WTC11 (cell line): ENCODE results near the gene PCDHA9. TPM values are rescaled to one million over a fixed set of nuclear protein-coding genes. Genes with fewer than 3 reads are reported as not detected.
"Not testable (repeated sequence)": the region's sequence is repeated elsewhere in the genome, so short reads cannot be mapped to it uniquely, and the experiment has no call there.

Experiments
- ATAC-seq: fragments of 200-7000 bp; cut with Tn5 transposase; 2 replicates; pipeline ENCODE4 v1.10.0; 2021; ENCODE audit warnings: mild to moderate bottlenecking, moderate library complexity
- CTCF ChIA-PET: fragments of 300-600 bp; sonication (Branson Sonifier 250); formaldehyde crosslinking; loops from one replicate; lab custom pipeline; 2021; ENCODE audit warnings: antibody characterized with exemption; lab: Charles Lee
- POLR2A ChIA-PET: fragments of 350-600 bp; sonication (Branson Sonifier 250); formaldehyde crosslinking; loops from one replicate; lab custom pipeline; 2021; ENCODE audit warnings: antibody characterized with exemption; lab: Charles Lee
- DNase-seq: peaks from one replicate; pipeline ENCODE4 v3.0.0; 2021; ENCODE audit warnings: low spot score
- H3K27ac Mint-ChIP-seq: 2 replicates; pipeline ENCODE4 v1.8.0; 2021; ENCODE audit warnings: mixed read lengths
- H3K27me3 Mint-ChIP-seq: 2 replicates; pipeline ENCODE4 v1.8.0; 2021; ENCODE audit warnings: low read depth, mild to moderate bottlenecking, moderate library complexity, mixed read lengths
- H3K36me3 Mint-ChIP-seq: 2 replicates; pipeline ENCODE4 v1.8.0; 2021; ENCODE audit warnings: mixed read lengths
- H3K4me1 Mint-ChIP-seq: 2 replicates; pipeline ENCODE4 v1.8.0; 2022; ENCODE audit warnings: mixed read lengths
- H3K4me3 Mint-ChIP-seq: 2 replicates; pipeline ENCODE4 v1.8.0; 2021; ENCODE audit warnings: mild to moderate bottlenecking, moderate library complexity, mixed read lengths
- H3K9me3 Mint-ChIP-seq: 2 replicates; pipeline ENCODE4 v1.8.0; 2021; ENCODE audit warnings: mixed read lengths
- E2F4 ChIP-seq: sonication (generic); formaldehyde crosslinking; IDR thresholded peaks from 2 replicates; pipeline ENCODE4 v1.8.1; 2022; ENCODE audit warnings: low read depth, mild to moderate bottlenecking, moderate library complexity, missing genetic modification reagents, borderline replicate concordance
- ETV6 ChIP-seq: sonication (generic); formaldehyde crosslinking; IDR thresholded peaks from 2 replicates; pipeline ENCODE4 v1.8.1; 2022; ENCODE audit warnings: mild to moderate bottlenecking, missing genetic modification reagents
- FOXK1 ChIP-seq: sonication (generic); formaldehyde crosslinking; IDR thresholded peaks from 2 replicates; pipeline ENCODE4 v1.8.0; 2022; ENCODE audit warnings: mild to moderate bottlenecking, moderate library complexity, missing genetic modification reagents
- JUN ChIP-seq: sonication (generic); formaldehyde crosslinking; IDR thresholded peaks from 2 replicates; pipeline ENCODE4 v1.8.0; 2023; ENCODE audit warnings: mild to moderate bottlenecking, missing genetic modification reagents
- MLX ChIP-seq: sonication (generic); formaldehyde crosslinking; IDR thresholded peaks from 2 replicates; pipeline ENCODE4 v1.8.1; 2023; ENCODE audit warnings: mild to moderate bottlenecking, missing genetic modification reagents, moderate library complexity
- NR2C2 ChIP-seq: sonication (generic); formaldehyde crosslinking; IDR thresholded peaks from 2 replicates; pipeline ENCODE4 v1.8.0; 2022; ENCODE audit warnings: mild to moderate bottlenecking, missing genetic modification reagents
- PRDM15 ChIP-seq: sonication (generic); formaldehyde crosslinking; IDR thresholded peaks from 2 replicates; pipeline ENCODE4 v1.8.0; 2022; ENCODE audit warnings: missing genetic modification reagents
- SOX15 ChIP-seq: fragments of 250-450 bp; sonication (Bioruptor Pico); IDR thresholded peaks from 2 replicates; pipeline ENCODE4 v1.9.0; 2021; ENCODE audit warnings: mild to moderate bottlenecking
- TEAD4 ChIP-seq: sonication (generic); formaldehyde crosslinking; IDR thresholded peaks from 2 replicates; pipeline ENCODE4 v1.8.0; 2022; ENCODE audit warnings: mild to moderate bottlenecking, missing genetic modification reagents
- ZNF425 ChIP-seq: fragments of 250-450 bp; sonication (Bioruptor Pico); conservative IDR thresholded peaks from 2 replicates; pipeline ENCODE4 v1.9.0; 2021; ENCODE audit warnings: mild to moderate bottlenecking
- ZNF532 ChIP-seq: fragments of 250-450 bp; sonication (Bioruptor Pico); IDR thresholded peaks from 2 replicates; pipeline ENCODE4 v1.9.0; 2021; ENCODE audit warnings: mild to moderate bottlenecking, borderline replicate concordance
- ZNF671 ChIP-seq: fragments of 250-450 bp; sonication (Bioruptor Pico); IDR thresholded peaks from 2 replicates; pipeline ENCODE4 v1.8.0; 2021; ENCODE audit warnings: mild to moderate bottlenecking
- total RNA-seq: library from RNA; stranded (reverse); gene quantifications from 3 replicates; pipeline ENCODE4 v1.2.3, GENCODE V29; 2021

PCDHA9 gene
- total RNA-seq, 1 experiment from 2014 or later: 1.5 TPM

GRCh38 chr5:140827704-140828361 is 20.3 kb upstream of the PCDHA9 start, which contains the start of gene PCDHA6:
Gene PCDHA6 (plus strand): TSS chr5:140827960. CDS start chr5:140828092, 132 bp downstream.
- ATAC-seq: peak; percentile 24; the same call in 1 of the 2 replicates
- POLR2A ChIA-PET: no interaction called here
- peaks cover 14% of the 10 kb centered on the region for H3K36me3 Mint-ChIP-seq
- TF ChIP-seq MLX (CRISPR knock-in tag): no peak
- TF ChIP-seq E2F4 (CRISPR knock-in tag): no peak
- TF ChIP-seq TEAD4 (CRISPR knock-in tag): no peak
- no peak for TF ChIP-seq ZNF671
- no peak for TF ChIP-seq NR2C2 (CRISPR knock-in tag)
- no peak for TF ChIP-seq JUN (CRISPR knock-in tag)
- TF ChIP-seq PRDM15 (CRISPR knock-in tag): peak; percentile 73
- TF ChIP-seq FOXK1 (CRISPR knock-in tag): no peak
- TF ChIP-seq ETV6 (CRISPR knock-in tag): no peak
- H3K4me3 Mint-ChIP-seq: peak within 1 kb of the TSS; percentile 74
- CTCF ChIA-PET: interaction anchor here (0.6 to 3.6 kb wide), 13 partner anchors 10 to 299 kb away, joined by 3 to 32 read pairs (median 4); partner anchors contain the start of genes PCDHA1, PCDHA10, PCDHA2 and PCDHA4
- no peak within 1 kb of the TSS for H3K27ac Mint-ChIP-seq
- 0 out of 2 replicates have a peak, but pooled peaks cover 3% of the 10 kb centered on the region for H3K9me3 Mint-ChIP-seq
- peaks cover 4% of the 10 kb centered on the region; the same call in 1 of the 2 replicates for H3K4me1 Mint-ChIP-seq
- H3K27me3 Mint-ChIP-seq: no peaks in the 10 kb centered on the region
- DNase-seq: no peak

GRCh38 chr5:140828362-140828737 is 19.8 kb upstream of the PCDHA9 start:
- no peak for TF ChIP-seq SOX15
- no peak for TF ChIP-seq ZNF532
- no peak for TF ChIP-seq ZNF425 (CRISPR knock-in tag)
- Mint-ChIP-seq H3K27ac (no peak overlapping the region), H3K27me3 (no peaks in the 10 kb centered on the region), H3K4me3 (peak overlapping the region; percentile 74), H3K4me1 (peaks cover 4% of the 10 kb centered on the region; the same call in 1 of the 2 replicates), H3K9me3 (0 out of 2 replicates have a peak, but pooled peaks cover 3% of the 10 kb centered on the region), H3K36me3 (peaks cover 14% of the 10 kb centered on the region)
- no peak for DNase-seq
- CTCF ChIA-PET: interaction anchor here (0.6 to 3.6 kb wide), 12 partner anchors 13 to 299 kb away, joined by 3 to 32 read pairs (median 4); partner anchors contain the start of genes PCDHA1, PCDHA10, PCDHA2 and PCDHA4
- ATAC-seq: peak; percentile 77
- POLR2A ChIA-PET: no interaction called here

- DNase-seq, H3K4me1 Mint-ChIP-seq, H3K27ac Mint-ChIP-seq, ATAC-seq, H3K9me3 Mint-ChIP-seq, H3K4me3 Mint-ChIP-seq, POLR2A ChIA-PET, H3K27me3 Mint-ChIP-seq: not testable (repeated sequence)
- H3K36me3 Mint-ChIP-seq: peaks cover 21% of the 10 kb centered on the region
- CTCF ChIA-PET: interaction anchor here (1.1 to 3.6 kb wide), 3 partner anchors 12 to 44 kb away, joined by 3 to 24 read pairs (median 15); partner anchors contain the start of genes PCDHA1, PCDHA4 and PCDHA8
Measured at GRCh38 chr5:140829511-140830501, 18.4 kb upstream of the PCDHA9 start.
